Panc1 (cell line): ENCODE measurements around the gene NPTXR.
A peak's percentile ranks its signal among the peaks of the same experiment; 100 is the strongest.

Experiments used
- POLR2AphosphoS5 ChIP-seq: IDR thresholded peaks from 2 replicates; pipeline ENCODE4 v1.6.1; 2012; ENCODE audit warnings: mild to moderate bottlenecking, low read depth, low read length, moderate library complexity
- SIN3A ChIP-seq: IDR thresholded peaks from 2 replicates; pipeline ENCODE4 v1.6.1; 2012; ENCODE audit warnings: low read depth, mild to moderate bottlenecking, low read length, moderate library complexity, borderline replicate concordance; ENCODE audit not compliant: insufficient read depth
- TF ChIP-seq, protein P1 (sequence below): fragments of 450-650 bp; IDR thresholded peaks from 2 replicates; pipeline ENCODE4 v1.5.1; 2017; ENCODE audit warnings: mild to moderate bottlenecking
- TF ChIP-seq, protein P2 (sequence below), 2 experiments: IDR thresholded peaks; 2 replicates each; pipeline ENCODE4 v1.6.1; 2011 to 2012; ENCODE audit warnings: low read depth in 2 of 2, control low read depth in 1 of 2, low read length in 1 of 2, mild to moderate bottlenecking in 1 of 2, moderate library complexity in 1 of 2; ENCODE audit not compliant: insufficient read depth in 1 of 2

DNA sequence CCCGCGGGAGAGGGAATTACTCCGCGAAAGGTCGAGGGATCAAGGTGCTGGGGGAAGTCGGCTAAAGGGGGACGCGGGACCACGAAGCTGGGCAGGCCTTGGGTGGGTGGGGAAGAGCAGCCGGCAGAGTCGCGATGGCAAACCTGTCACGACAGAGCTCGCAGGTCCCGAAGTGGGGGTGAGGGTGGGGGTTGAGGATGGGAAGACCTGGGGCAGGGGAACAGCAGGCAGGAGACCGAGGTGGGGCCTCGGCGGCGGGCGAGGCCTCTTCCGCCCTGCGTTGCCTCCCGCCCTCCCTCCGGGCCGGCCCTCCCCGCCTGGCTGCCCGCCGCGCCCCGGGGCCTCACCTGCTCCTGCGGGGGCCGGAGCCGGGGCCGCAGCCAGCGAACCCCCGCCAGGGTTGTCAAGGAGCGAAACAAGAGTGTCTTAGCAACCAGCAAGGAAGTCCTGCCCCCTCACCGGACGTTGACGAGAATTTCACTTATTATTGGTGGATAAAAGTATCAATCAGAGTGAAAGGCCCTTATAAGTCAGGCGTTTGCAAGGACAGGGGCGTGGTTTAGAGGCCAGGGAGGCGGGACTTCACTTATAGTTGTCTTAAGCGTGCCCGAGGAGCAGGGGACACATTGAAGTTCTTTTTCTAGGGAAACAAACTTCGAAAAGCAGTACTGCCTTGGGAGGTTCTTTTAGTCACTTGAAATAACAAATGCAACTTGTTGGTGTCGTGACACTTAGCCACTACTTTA is 49.9 kb downstream of the NPTXR start, which contains the start of gene DNAL4:
- TF ChIP-seq, protein P1, sequence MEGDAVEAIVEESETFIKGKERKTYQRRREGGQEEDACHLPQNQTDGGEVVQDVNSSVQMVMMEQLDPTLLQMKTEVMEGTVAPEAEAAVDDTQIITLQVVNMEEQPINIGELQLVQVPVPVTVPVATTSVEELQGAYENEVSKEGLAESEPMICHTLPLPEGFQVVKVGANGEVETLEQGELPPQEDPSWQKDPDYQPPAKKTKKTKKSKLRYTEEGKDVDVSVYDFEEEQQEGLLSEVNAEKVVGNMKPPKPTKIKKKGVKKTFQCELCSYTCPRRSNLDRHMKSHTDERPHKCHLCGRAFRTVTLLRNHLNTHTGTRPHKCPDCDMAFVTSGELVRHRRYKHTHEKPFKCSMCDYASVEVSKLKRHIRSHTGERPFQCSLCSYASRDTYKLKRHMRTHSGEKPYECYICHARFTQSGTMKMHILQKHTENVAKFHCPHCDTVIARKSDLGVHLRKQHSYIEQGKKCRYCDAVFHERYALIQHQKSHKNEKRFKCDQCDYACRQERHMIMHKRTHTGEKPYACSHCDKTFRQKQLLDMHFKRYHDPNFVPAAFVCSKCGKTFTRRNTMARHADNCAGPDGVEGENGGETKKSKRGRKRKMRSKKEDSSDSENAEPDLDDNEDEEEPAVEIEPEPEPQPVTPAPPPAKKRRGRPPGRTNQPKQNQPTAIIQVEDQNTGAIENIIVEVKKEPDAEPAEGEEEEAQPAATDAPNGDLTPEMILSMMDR, result no peak
- no peak for TF ChIP-seq POLR2AphosphoS5
- TF ChIP-seq, protein P2, sequence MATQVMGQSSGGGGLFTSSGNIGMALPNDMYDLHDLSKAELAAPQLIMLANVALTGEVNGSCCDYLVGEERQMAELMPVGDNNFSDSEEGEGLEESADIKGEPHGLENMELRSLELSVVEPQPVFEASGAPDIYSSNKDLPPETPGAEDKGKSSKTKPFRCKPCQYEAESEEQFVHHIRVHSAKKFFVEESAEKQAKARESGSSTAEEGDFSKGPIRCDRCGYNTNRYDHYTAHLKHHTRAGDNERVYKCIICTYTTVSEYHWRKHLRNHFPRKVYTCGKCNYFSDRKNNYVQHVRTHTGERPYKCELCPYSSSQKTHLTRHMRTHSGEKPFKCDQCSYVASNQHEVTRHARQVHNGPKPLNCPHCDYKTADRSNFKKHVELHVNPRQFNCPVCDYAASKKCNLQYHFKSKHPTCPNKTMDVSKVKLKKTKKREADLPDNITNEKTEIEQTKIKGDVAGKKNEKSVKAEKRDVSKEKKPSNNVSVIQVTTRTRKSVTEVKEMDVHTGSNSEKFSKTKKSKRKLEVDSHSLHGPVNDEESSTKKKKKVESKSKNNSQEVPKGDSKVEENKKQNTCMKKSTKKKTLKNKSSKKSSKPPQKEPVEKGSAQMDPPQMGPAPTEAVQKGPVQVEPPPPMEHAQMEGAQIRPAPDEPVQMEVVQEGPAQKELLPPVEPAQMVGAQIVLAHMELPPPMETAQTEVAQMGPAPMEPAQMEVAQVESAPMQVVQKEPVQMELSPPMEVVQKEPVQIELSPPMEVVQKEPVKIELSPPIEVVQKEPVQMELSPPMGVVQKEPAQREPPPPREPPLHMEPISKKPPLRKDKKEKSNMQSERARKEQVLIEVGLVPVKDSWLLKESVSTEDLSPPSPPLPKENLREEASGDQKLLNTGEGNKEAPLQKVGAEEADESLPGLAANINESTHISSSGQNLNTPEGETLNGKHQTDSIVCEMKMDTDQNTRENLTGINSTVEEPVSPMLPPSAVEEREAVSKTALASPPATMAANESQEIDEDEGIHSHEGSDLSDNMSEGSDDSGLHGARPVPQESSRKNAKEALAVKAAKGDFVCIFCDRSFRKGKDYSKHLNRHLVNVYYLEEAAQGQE (IDR thresholded peaks at IDR 0.05; ENCODE audit: insufficient read depth in 1 of 2, low read depth in 2 of 2, low read length in 1 of 2), result no peak
- TF ChIP-seq SIN3A, result 0 out of 2 replicates have a peak, but pooled peaks have one; percentile 56
